HCT116 (cell line): ENCODE results near the gene PLCXD1. TPM values are rescaled to one million over a fixed set of nuclear protein-coding genes. Genes with fewer than 3 reads are reported as not detected.

Experiments
- ATAC-seq: fragments of 200-7000 bp; cut with Tn5 transposase; 2 replicates; pipeline ENCODE4 v1.9.1; 2020; ENCODE audit warnings: mild to moderate bottlenecking, moderate library complexity
- BruUV-seq: library from RNA; stranded (reverse); fragments of 400-500 nt; replicated peaks from 2 replicates; lab custom pipeline; 2021; lab: Mats Ljungman, UMichigan
- CTCF ChIA-PET: fragments of 300-600 bp; sonication (Branson Sonifier 250); formaldehyde crosslinking; loops from one replicate; lab custom pipeline; 2021; ENCODE audit warnings: antibody characterized with exemption; lab: Charles Lee
- POLR2A ChIA-PET: fragments of 300-600, 350-600 bp; sonication (Branson Sonifier 250); formaldehyde crosslinking; loops from one replicate; lab custom pipeline; 2021; ENCODE audit warnings: antibody characterized with exemption; lab: Charles Lee
- RAD21 ChIA-PET, 2 experiments: fragments of 300-600 bp; sonication (Branson Sonifier 250); formaldehyde crosslinking; loops; one replicate each; lab custom pipeline; 2023; ENCODE audit warnings: low total read pairs in 2 of 2; ENCODE audit not compliant: uncharacterized antibody in 2 of 2, unreplicated experiment in 2 of 2, low non-redundant PET in 1 of 2; lab: Charles Lee
- DNase-seq: peaks from one replicate; pipeline ENCODE4 v3.0.0-alpha.2; 2010; ENCODE audit warnings: low read depth, low spot score
- H2AFZ ChIP-seq: fragments of 200-600 bp; shearing (Covaris generic), sonication (generic); 2 replicates; pipeline ENCODE4 v1.6.1; 2017; ENCODE audit warnings: low read depth, mixed run types, mixed read lengths, antibody characterized with exemption, low read length; ENCODE audit not compliant: poor library complexity, severe bottlenecking
- H3K27ac ChIP-seq: 2 replicates; pipeline ENCODE4 v1.5.1; 2012; ENCODE audit warnings: low read depth, low read length
- H3K27me3 ChIP-seq: fragments of 200-600 bp; sonication (generic); 2 replicates; pipeline ENCODE4 v1.6.1; 2016; ENCODE audit warnings: mixed run types, low read length, mixed read lengths; ENCODE audit not compliant: insufficient read depth
- H3K36me3 ChIP-seq, 2 experiments: fragments of 200-500 bp in 1 of 2; fragments of 200-600 bp in 1 of 2; sonication (Bioruptor generic) in 1 of 2; sonication (generic) in 1 of 2; 2 replicates each; pipeline versions ENCODE4 v1.5.1 to v1.6.1; 2014 to 2016; ENCODE audit warnings: low read length in 2 of 2, inconsistent platforms in 1 of 2, mixed read lengths in 1 of 2, mixed run types in 1 of 2; ENCODE audit not compliant: insufficient read depth in 2 of 2, control insufficient read depth in 1 of 2
- H3K4me1 ChIP-seq, 2 experiments: fragments of 200-600 bp in 1 of 2; sonication (generic) in 1 of 2; 2 replicates each; pipeline versions ENCODE4 v1.5.1 to v1.6.1; 2012 to 2017; ENCODE audit warnings: low read length in 2 of 2, inconsistent platforms in 1 of 2, mild to moderate bottlenecking in 1 of 2, mixed read lengths in 1 of 2, mixed run types in 1 of 2, moderate library complexity in 1 of 2; ENCODE audit not compliant: insufficient read depth in 2 of 2, control insufficient read depth in 1 of 2
- H3K4me2 ChIP-seq: fragments of 200-600 bp; sonication (generic); 2 replicates; pipeline ENCODE4 v1.6.1; 2017; ENCODE audit warnings: mixed run types, low read length, mixed read lengths
- H3K4me3 ChIP-seq, 2 experiments: fragments of 200-600 bp in 1 of 2; sonication (generic) in 1 of 2; replicated peaks in 1 of 2; 2 replicates each; pipeline ENCODE4 v1.5.1; 2011 to 2016; ENCODE audit warnings: low read length in 2 of 2, control low read depth in 1 of 2, low read depth in 1 of 2, mild to moderate bottlenecking in 1 of 2, mixed read lengths in 1 of 2, mixed run types in 1 of 2
- H3K79me2 ChIP-seq: fragments of 200-600 bp; sonication (generic); 2 replicates; pipeline ENCODE4 v1.6.1; 2017; ENCODE audit warnings: mild to moderate bottlenecking, mixed run types, low read length, moderate library complexity, mixed read lengths; ENCODE audit not compliant: insufficient read depth
- H3K9ac ChIP-seq: fragments of 200-600 bp; sonication (generic); 2 replicates; pipeline ENCODE4 v1.6.1; 2016; ENCODE audit warnings: low read length, mixed read lengths
- H3K9me2 ChIP-seq: fragments of 200-600 bp; sonication (generic), shearing (Covaris generic); 2 replicates; pipeline ENCODE4 v1.6.1; 2017; ENCODE audit warnings: mixed run types, mild to moderate bottlenecking, moderate library complexity; ENCODE audit not compliant: insufficient read depth
- H3K9me3 ChIP-seq, 2 experiments: fragments of 200-500 bp in 1 of 2; fragments of 200-600 bp in 1 of 2; sonication (Bioruptor generic) in 1 of 2; sonication (generic) in 1 of 2; 2 replicates each; pipeline ENCODE4 v1.6.1; 2014 to 2017; ENCODE audit warnings: low read length in 2 of 2, mixed read lengths in 2 of 2, inconsistent platforms in 1 of 2, low read depth in 1 of 2, mild to moderate bottlenecking in 1 of 2, mixed run types in 1 of 2, moderate library complexity in 1 of 2; ENCODE audit not compliant: control insufficient read depth in 1 of 2, insufficient read depth in 1 of 2
- H4K20me1 ChIP-seq: fragments of 200-600 bp; sonication (generic), shearing (Covaris generic); 2 replicates; pipeline ENCODE4 v1.6.1; 2017; ENCODE audit warnings: mixed run types, mild to moderate bottlenecking, moderate library complexity; ENCODE audit not compliant: insufficient read depth
- ATF3 ChIP-seq: IDR thresholded peaks from 2 replicates; pipeline ENCODE4 v1.6.1; 2012
- CEBPB ChIP-seq: IDR thresholded peaks from 2 replicates; pipeline ENCODE4 v1.6.1; 2012; ENCODE audit warnings: low read depth
- POLR2A ChIP-seq: IDR thresholded peaks from 2 replicates; pipeline ENCODE4 v1.7.0; 2011; ENCODE audit warnings: borderline replicate concordance; ENCODE audit not compliant: insufficient read depth, insufficient read length; ENCODE audit errors: extremely low read depth
- POLR2AphosphoS5 ChIP-seq: IDR thresholded peaks from 2 replicates; pipeline ENCODE4 v1.6.1; 2011; ENCODE audit warnings: mild to moderate bottlenecking, low read depth, low read length, moderate library complexity
- SIN3A ChIP-seq: IDR thresholded peaks from 2 replicates; pipeline ENCODE4 v1.6.1; 2012; ENCODE audit warnings: low read depth
- SP1 ChIP-seq: IDR thresholded peaks from 2 replicates; pipeline ENCODE4 v1.6.1; 2012; ENCODE audit warnings: low read depth
- TCF7L2 ChIP-seq: IDR thresholded peaks from 2 replicates; pipeline ENCODE4 v1.7.0; 2011; ENCODE audit warnings: borderline replicate concordance, inconsistent platforms; ENCODE audit not compliant: insufficient read depth, insufficient read length; ENCODE audit errors: extremely low read depth
- YY1 ChIP-seq: IDR thresholded peaks from 2 replicates; pipeline ENCODE4 v1.6.1; 2011; ENCODE audit warnings: low read length, low read depth, moderate library complexity, mild to moderate bottlenecking; ENCODE audit not compliant: insufficient replicate concordance; ENCODE audit errors: extremely low read depth
- ZFX ChIP-seq: fragments of 450-650 bp; IDR thresholded peaks from 2 replicates; pipeline ENCODE4 v1.6.1; 2017
- ZNF274 ChIP-seq: fragments of 200-500 bp; sonication (Bioruptor generic); IDR thresholded peaks from 2 replicates; pipeline ENCODE4 v1.6.1; 2014; ENCODE audit warnings: mild to moderate bottlenecking, low read depth, low read length, inconsistent platforms
- intact Hi-C: fragments of 100-400 bp; cut with micrococcal nuclease; formaldehyde crosslinking; loops from 2 replicates; pipeline ENCODE4 v1.10.0; 2022
- total RNA-seq: library from RNA; stranded (reverse); gene quantifications from one replicate; pipeline ENCODE4 v1.2.1, GENCODE V29; 2021; ENCODE audit not compliant: unreplicated experiment
- TF ChIP-seq, protein P1 (sequence below), 3 experiments: fragments of 200-600 bp in 1 of 3; sonication (generic) in 1 of 3; IDR thresholded peaks in 2 of 3; conservative IDR thresholded peaks in 1 of 3; 2 replicates each; pipeline ENCODE4 v1.5.1; 2012 to 2017; ENCODE audit warnings: low read depth in 2 of 3, low read length in 2 of 3, antibody characterized with exemption in 1 of 3, borderline replicate concordance in 1 of 3, control low read depth in 1 of 3, mild to moderate bottlenecking in 1 of 3, mixed read lengths in 1 of 3, mixed run types in 1 of 3, moderate library complexity in 1 of 3; ENCODE audit not compliant: insufficient read depth in 1 of 3
- TF ChIP-seq, protein P2 (sequence below): IDR thresholded peaks from 2 replicates; pipeline ENCODE4 v1.6.1; 2011; ENCODE audit warnings: mild to moderate bottlenecking, low read length, moderate library complexity; ENCODE audit not compliant: insufficient replicate concordance; ENCODE audit errors: extremely low read depth

The PLCXD1 gene
- total RNA-seq, 1 experiment from 2014 or later, result 26.3 TPM

GRCh38 chrX:318739-319578 is 37.8 kb downstream of the PLCXD1 start, which contains the start of gene GTPBP6:
Gene GTPBP6 (minus strand): TSS chrX:318796. CDS start chrX:318787, 9 bp downstream.
- BruUV-seq, result TSS peak; percentile 58
- no peaks in the 10 kb centered on the region for H3K36me3 ChIP-seq
- H3K27ac ChIP-seq, result peak within 1 kb of the TSS; percentile 85

GRCh38 chrX:319579-320125 is 38.5 kb downstream of the PLCXD1 start:
- peak overlapping the region; percentile 72 to 76 for H3K4me3 ChIP-seq
- peak overlapping the region; percentile 93 for H3K9ac ChIP-seq
- no peak for DNase-seq
- ChIA-PET POLR2A (no interaction called here), CTCF (no interaction called here), RAD21 (no interaction called here)
- H3K9me3 ChIP-seq, result no peaks in the 10 kb centered on the region
- H3K27me3 ChIP-seq, result no peaks in the 10 kb centered on the region
- H3K9me2 ChIP-seq, result no peaks in the 10 kb centered on the region
- BruUV-seq, result no TSS peak
- no peaks in the 10 kb centered on the region for H4K20me1 ChIP-seq
- H2AFZ ChIP-seq, result no peak overlapping the region
- H3K27ac ChIP-seq, result peak overlapping the region; percentile 85
- H3K79me2 ChIP-seq, result peaks cover 13% of the 10 kb centered on the region; the same call in 1 of the 2 replicates
- no peak for ATAC-seq
- intact Hi-C loops, result loop anchor here (5.0 kb wide), 1 partner anchor 42 kb away; no protein-coding TSS in a partner anchor
- H3K36me3 ChIP-seq, result no peaks in the 10 kb centered on the region
- peak overlapping the region; percentile 81 for H3K4me2 ChIP-seq
- peaks cover 3 to 27% of the 10 kb centered on the region in 2 experiments for H3K4me1 ChIP-seq
- TF ChIP-seq TCF7L2, result no peak
- TF ChIP-seq CEBPB, result no peak
- no peak for TF ChIP-seq SIN3A
- no peak for TF ChIP-seq ZNF274
- no peak for TF ChIP-seq ATF3
- TF ChIP-seq, protein P1, sequence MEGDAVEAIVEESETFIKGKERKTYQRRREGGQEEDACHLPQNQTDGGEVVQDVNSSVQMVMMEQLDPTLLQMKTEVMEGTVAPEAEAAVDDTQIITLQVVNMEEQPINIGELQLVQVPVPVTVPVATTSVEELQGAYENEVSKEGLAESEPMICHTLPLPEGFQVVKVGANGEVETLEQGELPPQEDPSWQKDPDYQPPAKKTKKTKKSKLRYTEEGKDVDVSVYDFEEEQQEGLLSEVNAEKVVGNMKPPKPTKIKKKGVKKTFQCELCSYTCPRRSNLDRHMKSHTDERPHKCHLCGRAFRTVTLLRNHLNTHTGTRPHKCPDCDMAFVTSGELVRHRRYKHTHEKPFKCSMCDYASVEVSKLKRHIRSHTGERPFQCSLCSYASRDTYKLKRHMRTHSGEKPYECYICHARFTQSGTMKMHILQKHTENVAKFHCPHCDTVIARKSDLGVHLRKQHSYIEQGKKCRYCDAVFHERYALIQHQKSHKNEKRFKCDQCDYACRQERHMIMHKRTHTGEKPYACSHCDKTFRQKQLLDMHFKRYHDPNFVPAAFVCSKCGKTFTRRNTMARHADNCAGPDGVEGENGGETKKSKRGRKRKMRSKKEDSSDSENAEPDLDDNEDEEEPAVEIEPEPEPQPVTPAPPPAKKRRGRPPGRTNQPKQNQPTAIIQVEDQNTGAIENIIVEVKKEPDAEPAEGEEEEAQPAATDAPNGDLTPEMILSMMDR (IDR thresholded peaks at IDR 0.05 in 2 of 3, conservative IDR thresholded peaks at IDR 0.05 in 1 of 3; ENCODE audit: borderline replicate concordance in 1 of 3, insufficient read depth in 1 of 3, low read depth in 2 of 3, low read length in 2 of 3), result no peak
- no peak for TF ChIP-seq YY1
- TF ChIP-seq, protein P2, sequence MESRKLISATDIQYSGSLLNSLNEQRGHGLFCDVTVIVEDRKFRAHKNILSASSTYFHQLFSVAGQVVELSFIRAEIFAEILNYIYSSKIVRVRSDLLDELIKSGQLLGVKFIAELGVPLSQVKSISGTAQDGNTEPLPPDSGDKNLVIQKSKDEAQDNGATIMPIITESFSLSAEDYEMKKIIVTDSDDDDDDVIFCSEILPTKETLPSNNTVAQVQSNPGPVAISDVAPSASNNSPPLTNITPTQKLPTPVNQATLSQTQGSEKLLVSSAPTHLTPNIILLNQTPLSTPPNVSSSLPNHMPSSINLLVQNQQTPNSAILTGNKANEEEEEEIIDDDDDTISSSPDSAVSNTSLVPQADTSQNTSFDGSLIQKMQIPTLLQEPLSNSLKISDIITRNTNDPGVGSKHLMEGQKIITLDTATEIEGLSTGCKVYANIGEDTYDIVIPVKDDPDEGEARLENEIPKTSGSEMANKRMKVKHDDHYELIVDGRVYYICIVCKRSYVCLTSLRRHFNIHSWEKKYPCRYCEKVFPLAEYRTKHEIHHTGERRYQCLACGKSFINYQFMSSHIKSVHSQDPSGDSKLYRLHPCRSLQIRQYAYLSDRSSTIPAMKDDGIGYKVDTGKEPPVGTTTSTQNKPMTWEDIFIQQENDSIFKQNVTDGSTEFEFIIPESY, result no peak

More at GRCh38 chrX:318739-319578, 37.8 kb downstream of the PLCXD1 start, which contains the start of gene GTPBP6:
- H3K27me3 ChIP-seq, result no peaks in the 10 kb centered on the region
- ChIA-PET POLR2A (no interaction called here), RAD21 (no interaction called here), CTCF (no interaction called here)
- DNase-seq, result peak; percentile 95
- peaks cover 3 to 24% of the 10 kb centered on the region in 2 experiments for H3K4me1 ChIP-seq
- peak within 1 kb of the TSS; percentile 81 for H3K4me2 ChIP-seq
- peaks cover 13% of the 10 kb centered on the region; the same call in 1 of the 2 replicates for H3K79me2 ChIP-seq
- H3K9ac ChIP-seq, result peak within 1 kb of the TSS; percentile 93
- H4K20me1 ChIP-seq, result no peaks in the 10 kb centered on the region
- peak within 1 kb of the TSS; percentile 72 to 76 for H3K4me3 ChIP-seq
- TF ChIP-seq POLR2A (peak; percentile 8), ZFX (peak; percentile 54; the same call in 1 of the 2 replicates), SP1 (no peak), POLR2AphosphoS5 (peak; percentile 74), ATF3 (no peak)
- H2AFZ ChIP-seq, result no peak within 1 kb of the TSS
- ATAC-seq, result peak; percentile 81
- intact Hi-C loops, result loop anchor here (5.0 kb wide), 1 partner anchor 42 kb away; no protein-coding TSS in a partner anchor
- no peaks in the 10 kb centered on the region for H3K9me3 ChIP-seq
- H3K9me2 ChIP-seq, result no peaks in the 10 kb centered on the region
